ENCODE measurements around the gene OSTN.
A peak's percentile ranks its signal among the peaks of the same experiment; 100 is the strongest.

OSTN gene

DNA sequence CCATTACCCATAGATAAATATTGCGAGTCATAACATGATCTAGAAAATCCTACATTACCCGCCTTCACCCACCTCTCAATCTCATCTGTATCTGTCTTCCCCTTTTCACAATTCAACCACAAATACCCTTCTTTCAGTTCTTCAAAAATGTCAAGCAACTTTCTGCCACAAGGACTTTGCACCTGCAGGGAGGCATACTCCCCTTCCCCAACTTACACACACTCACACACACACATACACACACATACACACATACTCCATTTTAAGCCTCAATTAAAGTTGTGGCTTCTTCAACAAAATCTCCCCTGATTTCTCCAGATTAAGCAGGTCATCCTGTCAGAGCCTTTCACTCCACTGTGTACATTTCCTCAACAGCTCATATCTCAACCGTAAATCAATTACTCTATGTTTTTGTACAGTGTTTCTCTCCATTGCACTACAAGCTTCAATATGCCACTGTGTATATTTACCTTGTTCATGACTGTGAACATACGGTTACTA lies 97.0 kb downstream of the OSTN start:
- TF ChIP-seq SUZ12 (IDR thresholded peaks at IDR 0.05; ENCODE audit: extremely low read depth, insufficient read depth, insufficient read length) (no peak), YY1 (IDR thresholded peaks at IDR 0.05; ENCODE audit: insufficient read depth, insufficient read length) (no peak), ZNF274 (IDR thresholded peaks at IDR 0.05; ENCODE audit: low read depth, low read length) (no peak)
- no peaks in the 10 kb centered on the region for H3K4me1 ChIP-seq (ENCODE audit: insufficient read depth, insufficient read length)
- no peaks in the 10 kb centered on the region for H3K36me3 ChIP-seq (ENCODE audit: insufficient read depth, insufficient read length, low read length)
- DNase-seq (ENCODE audit: low read depth, low spot score), result no peak
- peaks cover 4% of the 10 kb centered on the region; the same call in 1 of the 2 replicates for H3K9me3 ChIP-seq (ENCODE audit: insufficient read depth, low read length)
- no peaks in the 10 kb centered on the region for H3K27me3 ChIP-seq (ENCODE audit: insufficient read depth, insufficient read length)
- no peak overlapping the region for H3K9ac ChIP-seq (ENCODE audit: insufficient read length, low read depth)
- no peak overlapping the region for H3K4me3 ChIP-seq (ENCODE audit: insufficient read length, low read depth)

DNA sequence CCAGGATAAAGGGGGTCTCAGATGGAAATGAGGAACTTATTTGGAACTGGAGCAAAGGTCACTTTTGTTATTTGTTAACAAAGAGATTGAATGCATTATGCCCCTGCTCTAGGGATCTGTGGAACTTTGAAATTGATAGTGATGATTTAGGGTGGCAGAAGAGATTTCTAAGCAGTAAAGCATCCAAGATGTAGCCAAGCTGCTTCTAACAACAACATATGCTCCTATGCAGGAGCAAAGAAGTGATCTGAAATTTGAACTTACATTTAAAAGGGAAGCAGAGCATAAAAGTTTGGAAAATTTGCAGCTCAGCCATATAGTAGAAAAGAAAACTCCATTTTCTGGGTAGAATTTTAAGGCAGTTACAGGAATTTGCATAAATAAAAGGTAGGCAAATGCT lies 99.8 kb downstream of the OSTN start:
- DNase-seq (ENCODE audit: low read depth, low spot score), result no peak
- TF ChIP-seq ZNF274 (IDR thresholded peaks at IDR 0.05; ENCODE audit: low read depth, low read length) (no peak), SUZ12 (IDR thresholded peaks at IDR 0.05; ENCODE audit: extremely low read depth, insufficient read depth, insufficient read length) (no peak), YY1 (IDR thresholded peaks at IDR 0.05; ENCODE audit: insufficient read depth, insufficient read length) (no peak)
- H3K27me3 ChIP-seq (ENCODE audit: insufficient read depth, insufficient read length), result no peaks in the 10 kb centered on the region
- no peaks in the 10 kb centered on the region for H3K36me3 ChIP-seq (ENCODE audit: insufficient read depth, insufficient read length, low read length)
- peaks cover 4% of the 10 kb centered on the region; the same call in 1 of the 2 replicates for H3K9me3 ChIP-seq (ENCODE audit: insufficient read depth, low read length)
- H3K4me1 ChIP-seq (ENCODE audit: insufficient read depth, insufficient read length), result no peaks in the 10 kb centered on the region
- H3K9ac ChIP-seq (ENCODE audit: insufficient read length, low read depth), result no peak overlapping the region
- H3K4me3 ChIP-seq (ENCODE audit: insufficient read length, low read depth), result no peak overlapping the region

DNA sequence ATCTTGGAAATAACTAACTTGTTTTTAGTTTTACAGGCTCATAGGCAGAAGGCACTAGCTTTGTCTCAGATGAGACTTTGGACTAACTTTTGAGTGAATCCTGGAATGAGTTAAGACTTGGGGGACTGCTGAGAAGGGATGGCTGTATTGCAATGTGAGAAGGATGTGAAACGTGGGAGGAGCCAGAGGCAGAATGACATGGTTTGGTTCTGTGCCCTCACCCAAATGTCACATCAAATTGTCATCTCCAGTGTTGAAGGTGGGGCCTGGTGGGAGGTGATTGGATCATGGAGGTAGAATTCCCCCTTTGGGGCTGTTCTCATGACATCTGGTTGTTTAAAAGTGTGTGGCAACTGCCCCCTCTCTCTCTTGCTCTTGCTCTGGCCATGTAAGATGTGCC lies 101.4 kb downstream of the OSTN start:
- TF ChIP-seq YY1 (IDR thresholded peaks at IDR 0.05; ENCODE audit: insufficient read depth, insufficient read length) (no peak), SUZ12 (IDR thresholded peaks at IDR 0.05; ENCODE audit: extremely low read depth, insufficient read depth, insufficient read length) (no peak), ZNF274 (IDR thresholded peaks at IDR 0.05; ENCODE audit: low read depth, low read length) (no peak)
- DNase-seq (ENCODE audit: low read depth, low spot score), result no peak
- no peaks in the 10 kb centered on the region for H3K36me3 ChIP-seq (ENCODE audit: insufficient read depth, insufficient read length, low read length)
- H3K4me3 ChIP-seq (ENCODE audit: insufficient read length, low read depth), result no peak overlapping the region
- H3K9ac ChIP-seq (ENCODE audit: insufficient read length, low read depth), result no peak overlapping the region
- H3K27me3 ChIP-seq (ENCODE audit: insufficient read depth, insufficient read length), result no peaks in the 10 kb centered on the region
- H3K4me1 ChIP-seq (ENCODE audit: insufficient read depth, insufficient read length), result no peaks in the 10 kb centered on the region
- peaks cover 4% of the 10 kb centered on the region; the same call in 1 of the 2 replicates for H3K9me3 ChIP-seq (ENCODE audit: insufficient read depth, low read length)

DNA sequence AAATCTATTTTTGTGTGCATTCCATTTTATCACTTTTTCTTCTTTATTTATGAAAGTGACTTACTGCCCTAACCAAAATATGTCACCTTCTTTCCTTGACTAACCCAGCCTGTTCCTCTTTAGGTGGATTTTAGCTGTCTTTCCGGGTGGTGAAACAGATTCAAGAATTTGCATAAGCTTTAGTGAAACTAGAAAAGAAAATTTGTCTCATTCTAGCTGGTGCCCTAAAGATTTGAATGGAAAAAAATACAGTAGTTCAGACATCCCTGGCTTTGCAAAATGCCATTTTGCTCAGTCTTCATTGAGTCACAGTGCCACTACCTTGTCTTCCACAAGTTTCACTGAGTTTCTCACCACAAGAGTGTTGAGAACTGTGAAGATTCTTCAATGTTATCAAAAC lies 102.0 kb downstream of the OSTN start:
- TF ChIP-seq ZNF274 (IDR thresholded peaks at IDR 0.05; ENCODE audit: low read depth, low read length) (no peak), SUZ12 (IDR thresholded peaks at IDR 0.05; ENCODE audit: extremely low read depth, insufficient read depth, insufficient read length) (no peak), YY1 (IDR thresholded peaks at IDR 0.05; ENCODE audit: insufficient read depth, insufficient read length) (no peak)
- no peak overlapping the region for H3K9ac ChIP-seq (ENCODE audit: insufficient read length, low read depth)
- no peaks in the 10 kb centered on the region for H3K36me3 ChIP-seq (ENCODE audit: insufficient read depth, insufficient read length, low read length)
- DNase-seq (ENCODE audit: low read depth, low spot score), result no peak
- H3K27me3 ChIP-seq (ENCODE audit: insufficient read depth, insufficient read length), result no peaks in the 10 kb centered on the region
- peaks cover 4% of the 10 kb centered on the region; the same call in 1 of the 2 replicates for H3K9me3 ChIP-seq (ENCODE audit: insufficient read depth, low read length)
- H3K4me3 ChIP-seq (ENCODE audit: insufficient read length, low read depth), result no peak overlapping the region
- H3K4me1 ChIP-seq (ENCODE audit: insufficient read depth, insufficient read length), result no peaks in the 10 kb centered on the region

DNA sequence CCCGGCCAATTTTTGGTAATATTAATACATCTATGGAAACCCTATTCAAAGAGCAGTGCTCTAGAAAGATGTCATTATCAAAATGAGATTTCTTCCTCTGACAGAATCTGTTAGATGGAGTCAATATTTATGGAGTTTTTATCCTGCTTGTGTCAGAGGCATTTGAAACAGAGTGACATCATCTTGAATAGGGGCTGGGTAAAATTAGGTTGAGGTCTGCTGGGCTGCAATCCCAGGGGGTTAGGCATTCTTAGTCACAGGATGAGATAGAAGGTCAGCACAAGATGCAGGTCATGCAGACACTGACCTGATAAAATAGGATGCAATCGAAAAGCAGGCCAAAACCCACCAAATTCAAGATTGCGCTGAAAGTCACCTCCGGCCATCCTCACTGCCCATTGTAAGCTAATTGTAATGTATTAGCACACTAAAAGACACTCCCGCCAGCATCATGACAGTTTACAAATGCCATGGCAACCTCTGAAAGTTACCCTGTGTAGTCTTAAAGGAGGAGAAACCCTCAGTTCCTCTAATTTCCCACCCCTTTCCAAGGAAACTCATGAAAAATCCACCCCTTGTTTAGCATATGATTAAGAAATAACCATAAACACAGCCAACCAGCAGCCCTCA lies 102.9 kb downstream of the OSTN start:
- Histone ChIP-seq H3K9ac (ENCODE audit: insufficient read length, low read depth) (no peak overlapping the region), H3K36me3 (ENCODE audit: insufficient read depth, insufficient read length, low read length) (no peaks in the 10 kb centered on the region), H3K9me3 (ENCODE audit: insufficient read depth, low read length) (peaks cover 4% of the 10 kb centered on the region; the same call in 1 of the 2 replicates), H3K27me3 (ENCODE audit: insufficient read depth, insufficient read length) (no peaks in the 10 kb centered on the region), H3K4me1 (ENCODE audit: insufficient read depth, insufficient read length) (no peaks in the 10 kb centered on the region), H3K4me3 (ENCODE audit: insufficient read length, low read depth) (no peak overlapping the region)
- TF ChIP-seq SUZ12 (IDR thresholded peaks at IDR 0.05; ENCODE audit: extremely low read depth, insufficient read depth, insufficient read length) (no peak), YY1 (IDR thresholded peaks at IDR 0.05; ENCODE audit: insufficient read depth, insufficient read length) (no peak), ZNF274 (IDR thresholded peaks at IDR 0.05; ENCODE audit: low read depth, low read length) (no peak)
- peak; percentile 57 for DNase-seq (ENCODE audit: low read depth, low spot score)

DNA sequence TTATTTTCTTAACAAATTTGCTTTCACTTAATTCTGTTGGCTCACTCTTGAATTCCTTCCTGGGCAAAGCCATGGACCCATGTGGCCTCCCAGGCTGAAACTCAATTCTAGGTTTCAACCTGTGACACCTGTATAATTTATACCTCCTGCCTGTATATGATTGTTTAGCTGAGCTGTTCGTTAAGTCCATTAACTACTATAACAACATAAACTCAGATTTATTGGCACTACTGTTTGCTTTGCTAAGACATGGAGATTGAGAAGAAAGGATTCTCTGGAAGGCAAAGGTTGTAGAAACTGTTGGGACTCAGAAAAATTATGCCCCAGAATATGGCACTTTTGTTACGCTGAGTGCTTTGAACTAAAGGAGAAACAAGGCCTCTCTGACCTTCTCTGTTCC lies 103.4 kb downstream of the OSTN start:
- TF ChIP-seq ZNF274 (IDR thresholded peaks at IDR 0.05; ENCODE audit: low read depth, low read length), result no peak
- TF ChIP-seq SUZ12 (IDR thresholded peaks at IDR 0.05; ENCODE audit: extremely low read depth, insufficient read depth, insufficient read length), result no peak
- TF ChIP-seq YY1 (IDR thresholded peaks at IDR 0.05; ENCODE audit: insufficient read depth, insufficient read length), result no peak
- H3K9ac ChIP-seq (ENCODE audit: insufficient read length, low read depth), result no peak overlapping the region
- no peaks in the 10 kb centered on the region for H3K27me3 ChIP-seq (ENCODE audit: insufficient read depth, insufficient read length)
- H3K9me3 ChIP-seq (ENCODE audit: insufficient read depth, low read length), result peaks cover 4% of the 10 kb centered on the region; the same call in 1 of the 2 replicates
- no peaks in the 10 kb centered on the region for H3K36me3 ChIP-seq (ENCODE audit: insufficient read depth, insufficient read length, low read length)
- H3K4me1 ChIP-seq (ENCODE audit: insufficient read depth, insufficient read length), result no peaks in the 10 kb centered on the region
- H3K4me3 ChIP-seq (ENCODE audit: insufficient read length, low read depth), result no peak overlapping the region
- no peak for DNase-seq (ENCODE audit: low read depth, low spot score)

DNA sequence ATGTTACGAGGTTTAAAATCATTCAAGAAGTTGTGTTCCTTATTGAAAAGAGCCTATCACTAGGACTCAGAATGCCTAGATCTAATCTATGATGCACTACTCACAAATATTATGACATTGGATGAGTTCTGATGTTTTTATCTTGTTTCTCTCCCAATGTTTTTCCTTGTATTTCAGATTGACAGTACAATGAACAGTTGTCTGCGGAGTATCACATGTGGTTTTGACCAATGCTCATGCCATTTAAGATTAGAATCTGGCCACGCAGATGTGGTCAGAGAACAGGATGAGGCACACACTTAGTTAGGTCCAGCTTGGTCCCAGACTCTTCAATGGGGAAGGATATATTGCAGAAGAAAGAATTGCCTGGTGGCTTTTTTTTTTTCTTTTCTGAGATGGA lies 104.6 kb downstream of the OSTN start:
- H3K9me3 ChIP-seq (ENCODE audit: insufficient read depth, low read length), result peaks cover 4% of the 10 kb centered on the region; the same call in 1 of the 2 replicates
- no peak overlapping the region for H3K4me3 ChIP-seq (ENCODE audit: insufficient read length, low read depth)
- TF ChIP-seq ZNF274 (IDR thresholded peaks at IDR 0.05; ENCODE audit: low read depth, low read length), result no peak
- TF ChIP-seq SUZ12 (IDR thresholded peaks at IDR 0.05; ENCODE audit: extremely low read depth, insufficient read depth, insufficient read length), result no peak
- TF ChIP-seq YY1 (IDR thresholded peaks at IDR 0.05; ENCODE audit: insufficient read depth, insufficient read length), result no peak
- H3K36me3 ChIP-seq (ENCODE audit: insufficient read depth, insufficient read length, low read length), result no peaks in the 10 kb centered on the region
- no peaks in the 10 kb centered on the region for H3K27me3 ChIP-seq (ENCODE audit: insufficient read depth, insufficient read length)
- no peaks in the 10 kb centered on the region for H3K4me1 ChIP-seq (ENCODE audit: insufficient read depth, insufficient read length)
- no peak for DNase-seq (ENCODE audit: low read depth, low spot score)
- H3K9ac ChIP-seq (ENCODE audit: insufficient read length, low read depth), result no peak overlapping the region

Data from NT2/D1 (cell line).